H9 (cell line): ENCODE results near the gene LMCD1. TPM values are rescaled to one million over a fixed set of nuclear protein-coding genes. Genes with fewer than 3 reads are reported as not detected.

Source experiments
- DNase-seq: peaks from one replicate; pipeline ENCODE4 v3.0.0-alpha.2; 2017
- H2AFZ ChIP-seq: one replicate; pipeline ENCODE4 v1.6.1; 2013; ENCODE audit warnings: mild to moderate bottlenecking, low read length, control low read depth, moderate library complexity
- H2AK5ac ChIP-seq: 2 replicates; pipeline ENCODE4 v1.6.1; 2013; ENCODE audit warnings: low read length, control low read depth, mixed read lengths; ENCODE audit not compliant: insufficient read length
- H2BK120ac ChIP-seq: one replicate; pipeline ENCODE4 v1.6.1; 2013; ENCODE audit warnings: low read depth, mild to moderate bottlenecking, low read length, control low read depth, inconsistent platforms; ENCODE audit not compliant: poor library complexity, severe bottlenecking
- H2BK12ac ChIP-seq: 2 replicates; pipeline ENCODE4 v1.6.1; 2013; ENCODE audit warnings: low read length, control low read depth, mixed read lengths, low read depth; ENCODE audit not compliant: insufficient read length
- H2BK15ac ChIP-seq: 2 replicates; pipeline ENCODE4 v1.6.1; 2013; ENCODE audit warnings: low read depth, low read length, control low read depth
- H2BK20ac ChIP-seq: one replicate; pipeline ENCODE4 v1.6.1; 2013; ENCODE audit warnings: low read depth, mild to moderate bottlenecking, low read length, control low read depth, inconsistent platforms; ENCODE audit not compliant: poor library complexity, severe bottlenecking
- H2BK5ac ChIP-seq: 2 replicates; pipeline ENCODE4 v1.6.1; 2013; ENCODE audit warnings: low read length, control low read depth, mixed read lengths; ENCODE audit not compliant: insufficient read length
- H3K14ac ChIP-seq: 2 replicates; pipeline ENCODE4 v1.6.1; 2013; ENCODE audit warnings: low read length, control low read depth; ENCODE audit not compliant: insufficient read depth
- H3K18ac ChIP-seq: 2 replicates; pipeline ENCODE4 v1.6.1; 2013; ENCODE audit warnings: low read depth, mild to moderate bottlenecking, mixed read lengths, low read length, control low read depth; ENCODE audit not compliant: insufficient read length
- H3K23ac ChIP-seq: 2 replicates; pipeline ENCODE4 v1.6.1; 2013; ENCODE audit warnings: low read length, control low read depth, mixed read lengths, low read depth; ENCODE audit not compliant: insufficient read length
- H3K23me2 ChIP-seq: 2 replicates; pipeline ENCODE4 v1.6.1; 2013; ENCODE audit warnings: low read depth, mild to moderate bottlenecking, mixed read lengths, low read length, control low read depth; ENCODE audit not compliant: insufficient read length, poor library complexity, severe bottlenecking
- H3K27ac ChIP-seq: 2 replicates; pipeline ENCODE4 v1.5.1; 2013; ENCODE audit warnings: low read length, control low read depth, mixed read lengths, low read depth; ENCODE audit not compliant: insufficient read length
- H3K27me3 ChIP-seq: 2 replicates; pipeline ENCODE4 v1.6.1; 2013; ENCODE audit warnings: low read length, control low read depth, inconsistent platforms; ENCODE audit not compliant: insufficient read depth
- H3K4ac ChIP-seq: 2 replicates; pipeline ENCODE4 v1.6.1; 2013; ENCODE audit warnings: low read depth, mild to moderate bottlenecking, control low read depth, inconsistent platforms, low read length, moderate library complexity
- H3K4me1 ChIP-seq: 2 replicates; pipeline ENCODE4 v1.6.1; 2013; ENCODE audit warnings: low read length, control low read depth, inconsistent platforms; ENCODE audit not compliant: insufficient read depth
- H3K4me2 ChIP-seq: 2 replicates; pipeline ENCODE4 v1.6.1; 2013; ENCODE audit warnings: low read length, control low read depth, mixed read lengths; ENCODE audit not compliant: insufficient read length, insufficient read depth
- H3K56ac ChIP-seq: 2 replicates; pipeline ENCODE4 v1.6.1; 2013; ENCODE audit warnings: low read depth, mild to moderate bottlenecking, mixed read lengths, low read length, control low read depth; ENCODE audit not compliant: insufficient read length
- H3K79me1 ChIP-seq: 2 replicates; pipeline ENCODE4 v1.6.1; 2013; ENCODE audit warnings: low read depth, mild to moderate bottlenecking, moderate library complexity, low read length, control low read depth, inconsistent platforms; ENCODE audit not compliant: insufficient read depth, poor library complexity, severe bottlenecking
- H3K79me2 ChIP-seq: 2 replicates; pipeline ENCODE4 v1.6.1; 2013; ENCODE audit warnings: low read length, control low read depth, inconsistent platforms; ENCODE audit not compliant: insufficient read depth
- H3K9ac ChIP-seq: 2 replicates; pipeline ENCODE4 v1.6.1; 2013; ENCODE audit warnings: low read length, control low read depth, mixed read lengths; ENCODE audit not compliant: insufficient read length; ENCODE audit errors: extremely low read depth
- H3K9me3 ChIP-seq: one replicate; pipeline ENCODE4 v1.6.1; 2013; ENCODE audit warnings: low read depth, low read length, inconsistent platforms; ENCODE audit not compliant: control insufficient read depth
- H3T11ph ChIP-seq: one replicate; pipeline ENCODE4 v1.6.1; 2013; ENCODE audit warnings: mild to moderate bottlenecking, low read length, control low read depth, inconsistent platforms
- H4K20me1 ChIP-seq: one replicate; pipeline ENCODE4 v1.6.1; 2013; ENCODE audit not compliant: control insufficient read depth, insufficient read length, insufficient read depth
- H4K5ac ChIP-seq: 2 replicates; pipeline ENCODE4 v1.6.1; 2013; ENCODE audit warnings: low read depth, mild to moderate bottlenecking, mixed read lengths, low read length, control low read depth; ENCODE audit not compliant: insufficient read length
- H4K8ac ChIP-seq: replicated peaks from 2 replicates; pipeline ENCODE4 v1.6.1; 2013; ENCODE audit warnings: low read length, control low read depth, mixed read lengths, low read depth; ENCODE audit not compliant: insufficient read length
- H4K91ac ChIP-seq: 2 replicates; pipeline ENCODE4 v1.6.1; 2013; ENCODE audit warnings: low read depth, mild to moderate bottlenecking, moderate library complexity, mixed read lengths, low read length, control low read depth; ENCODE audit not compliant: insufficient read length
- H3K27ac Mint-ChIP-seq, 3 experiments: 2 replicates in 2 of 3; 3 replicates in 1 of 3; pipeline ENCODE4 v1.8.0; 2020 to 2021; ENCODE audit warnings: mixed read lengths in 3 of 3, mild to moderate bottlenecking in 1 of 3, moderate library complexity in 1 of 3
- H3K27me3 Mint-ChIP-seq: 2 replicates; pipeline ENCODE4 v1.8.0; 2021; ENCODE audit warnings: low read depth, mild to moderate bottlenecking, moderate library complexity, mixed read lengths
- H3K36me3 Mint-ChIP-seq, 3 experiments: 2 replicates in 2 of 3; 3 replicates in 1 of 3; pipeline ENCODE4 v1.8.0; 2020 to 2021; ENCODE audit warnings: low read depth in 3 of 3, mixed read lengths in 3 of 3; ENCODE audit not compliant: insufficient read depth in 1 of 3
- H3K4me1 Mint-ChIP-seq, 2 experiments: 2 replicates each; pipeline ENCODE4 v1.8.0; 2020; ENCODE audit warnings: mixed read lengths in 2 of 2
- H3K4me3 Mint-ChIP-seq, 2 experiments: 2 replicates in 1 of 2; 3 replicates in 1 of 2; pipeline ENCODE4 v1.8.0; 2020 to 2021; ENCODE audit warnings: mild to moderate bottlenecking in 2 of 2, mixed read lengths in 2 of 2, moderate library complexity in 1 of 2
- H3K9me3 Mint-ChIP-seq, 2 experiments: 2 replicates in 1 of 2; 3 replicates in 1 of 2; pipeline ENCODE4 v1.8.0; 2020; ENCODE audit warnings: mild to moderate bottlenecking in 2 of 2, mixed read lengths in 2 of 2, moderate library complexity in 1 of 2
- CTCF ChIP-seq: fragments of 200-600 bp; sonication (generic); conservative IDR thresholded peaks from 3 replicates; pipeline ENCODE4 v1.8.0; 2021; ENCODE audit warnings: antibody characterized with exemption, mild to moderate bottlenecking
- WGBS: extraction: QIAGEN DNeasy Blood & Tissue Kit; methylation state at CpG from one replicate; pipeline ENCODE4 v1.1.7; 2013; ENCODE audit warnings: missing lambda C conversion rate, low lambda C conversion rate, mixed read lengths; ENCODE audit not compliant: insufficient read length; ENCODE audit errors: extremely low coverage; 5-methylcytosine and 5-hydroxymethylcytosine counted together
- total RNA-seq: library from RNA; stranded (reverse); gene quantifications from 2 replicates; pipeline ENCODE4 v1.2.1, GENCODE V29; 2021

LMCD1 gene
- total RNA-seq, 1 experiment from 2014 or later, result 19.2 TPM

DNA sequence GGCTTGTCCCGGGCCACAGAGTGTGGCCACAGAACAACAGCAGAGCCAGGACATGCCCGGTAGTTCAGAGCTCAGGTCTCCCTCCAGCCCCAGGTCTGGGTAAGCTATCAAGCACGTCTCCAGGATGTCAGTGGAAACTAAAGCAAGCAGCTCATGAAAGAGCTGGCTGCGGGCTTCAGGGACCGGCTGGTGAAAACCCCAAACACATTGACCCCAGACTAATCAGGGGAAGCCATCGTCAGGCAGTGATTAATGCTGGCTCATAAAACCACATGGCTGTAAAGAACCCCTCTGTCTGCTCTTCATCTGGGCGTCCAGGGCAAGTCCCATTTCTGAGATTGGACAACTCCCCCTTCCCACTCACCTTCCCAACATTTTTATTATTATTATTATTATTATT is 37.8 kb downstream of the LMCD1 start:
- no peak overlapping the region for H2AK5ac ChIP-seq
- WGBS, result no CpG with 5 or more reads among the region's 7 CpGs
- H3K4me3 Mint-ChIP-seq, result no peak overlapping the region
- H3K4me1 ChIP-seq, result peaks cover 6% of the 10 kb centered on the region; the same call in 1 of the 2 replicates
- H3K4me1 Mint-ChIP-seq, result peaks cover 16 to 25% of the 10 kb centered on the region in 2 experiments
- no peak overlapping the region for H3T11ph ChIP-seq
- no peak overlapping the region for H3K18ac ChIP-seq
- no peaks in the 10 kb centered on the region for H3K23me2 ChIP-seq
- H2BK20ac ChIP-seq, result no peak overlapping the region
- no peak overlapping the region for H2BK5ac ChIP-seq
- H3K36me3 Mint-ChIP-seq, result peaks cover 17 to 38% (median 28%) of the 10 kb centered on the region in 3 experiments; a peak in 6 of 7 replicates
- H2BK12ac ChIP-seq, result no peak overlapping the region
- no peaks in the 10 kb centered on the region for H3K9me3 ChIP-seq
- H3K9me3 Mint-ChIP-seq, result no peaks in the 10 kb centered on the region; a peak in 1 of 5 replicates
- no peaks in the 10 kb centered on the region for H3K79me1 ChIP-seq
- H4K91ac ChIP-seq, result no peak overlapping the region
- no peak overlapping the region for H3K14ac ChIP-seq
- no peak overlapping the region for H2BK120ac ChIP-seq
- no peak for TF ChIP-seq CTCF
- H3K79me2 ChIP-seq, result no peaks in the 10 kb centered on the region
- H4K8ac ChIP-seq, result no peak overlapping the region
- no peak overlapping the region for H2AFZ ChIP-seq
- no peak overlapping the region for H2BK15ac ChIP-seq
- H3K27ac Mint-ChIP-seq, result no peak overlapping the region
- no peak overlapping the region for H4K5ac ChIP-seq
- H3K56ac ChIP-seq, result no peak overlapping the region
- no peak overlapping the region for H3K9ac ChIP-seq
- no peak overlapping the region for H3K27ac ChIP-seq
- no peaks in the 10 kb centered on the region for H4K20me1 ChIP-seq
- H3K23ac ChIP-seq, result no peak overlapping the region
- H3K27me3 Mint-ChIP-seq, result no peaks in the 10 kb centered on the region
- no peak for DNase-seq
- H3K27me3 ChIP-seq, result no peaks in the 10 kb centered on the region
- H3K4ac ChIP-seq, result no peak overlapping the region
- H3K4me2 ChIP-seq, result no peak overlapping the region
